ENCODE results near the gene CDC42SE2.

DNA sequence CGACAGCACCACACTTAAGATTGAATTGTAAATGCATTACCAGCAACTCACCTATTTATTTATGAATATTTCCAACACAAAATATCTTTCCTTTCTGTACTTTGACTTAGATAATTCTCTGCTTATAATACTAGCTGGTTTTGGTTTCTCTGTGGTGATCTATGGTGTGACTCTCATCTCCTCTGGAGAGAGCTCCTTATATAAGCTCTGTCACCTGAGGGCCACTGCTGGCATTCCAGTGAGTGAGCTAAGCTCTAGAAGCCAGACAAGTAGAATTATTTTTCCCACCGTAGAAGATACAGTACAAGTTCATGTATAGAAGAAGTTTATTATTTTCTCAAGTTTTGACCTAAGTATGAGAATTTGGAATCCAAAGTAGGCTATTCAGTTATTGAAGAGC is 111.5 kb downstream of the CDC42SE2 start:
- TF ChIP-seq CTCF (IDR thresholded peaks at IDR 0.05) (no peak), POLR2A (IDR thresholded peaks at IDR 0.05) (no peak)

Data from adrenal gland (tissue), 5 donors.